Uterus (tissue), 4 donors: ENCODE measurements around the gene ADAD2. TPM values are rescaled to one million over a fixed set of nuclear protein-coding genes. Genes with fewer than 3 reads are reported as not detected.
"Not testable (repeated sequence)": the region's sequence is repeated elsewhere in the genome, so short reads cannot be mapped to it uniquely, and the experiment has no call there.

Source experiments
- DNase-seq, 2 donors: peaks; one replicate each; pipeline ENCODE4 v3.0.0-alpha.2; 2019 to 2020
- H3K27ac ChIP-seq, 2 donors: fragments of 200-600 bp; sonication (generic); 1 replicate in 1 of 2; 2 replicates in 1 of 2; pipeline ENCODE4 v1.5.1; 2016 to 2018
- H3K27me3 ChIP-seq, 2 donors: fragments of 200-600 bp; sonication (generic); one replicate each; pipeline ENCODE4 v1.5.1; 2018 to 2019; ENCODE audit warnings: control low read depth in 1 of 2
- H3K36me3 ChIP-seq, 2 donors: fragments of 200-600 bp; sonication (generic); one replicate each; pipeline ENCODE4 v1.5.1; 2019; ENCODE audit warnings: control low read depth in 1 of 2
- H3K4me1 ChIP-seq, 2 donors: fragments of 200-600 bp; sonication (generic); one replicate each; pipeline ENCODE4 v1.5.1; 2018 to 2019; ENCODE audit warnings: control low read depth in 1 of 2
- H3K4me3 ChIP-seq, 2 donors: fragments of 200-600 bp; sonication (generic); 1 replicate in 1 of 2; 2 replicates in 1 of 2; pipeline ENCODE4 v1.5.1; 2018 to 2019; ENCODE audit warnings: mild to moderate bottlenecking in 1 of 2
- H3K9me3 ChIP-seq, 2 donors: fragments of 200-600 bp; sonication (generic); one replicate each; pipeline ENCODE4 v1.5.1; 2019; ENCODE audit warnings: control low read depth in 1 of 2
- POLR2A ChIP-seq, 2 donors: fragments of 450-650 bp; IDR thresholded peaks; one replicate each; pipeline ENCODE4 v1.6.1; 2016; ENCODE audit warnings: antibody characterized with exemption in 2 of 2, mild to moderate bottlenecking in 1 of 2, moderate library complexity in 1 of 2
- intact Hi-C: fragments of 100-400 bp; cut with DNase I; formaldehyde crosslinking; loops from one replicate; pipeline ENCODE4 v1.15.1; 2023; ENCODE audit warnings: low total_unique reads
- total RNA-seq, 4 donors: library from RNA; depleted of rRNA in 3 of 4; stranded (reverse); fragments of >200 nt in 3 of 4; gene quantifications; one replicate each; pipeline versions ENCODE4 v1.1.0 to v1.2.4, GENCODE V29; 2014 to 2023
- TF ChIP-seq, protein P1 (sequence below), 4 experiments: fragments of 200-600 bp in 2 of 4; fragments of 450-650 bp in 2 of 4; sonication (generic) in 2 of 4; IDR thresholded peaks; one replicate each; pipeline ENCODE4 v1.5.1; 2016 to 2019; ENCODE audit warnings: antibody characterized with exemption in 4 of 4, mild to moderate bottlenecking in 2 of 4, moderate library complexity in 1 of 4
- donor health status: DM: yes; HTN: yes; CAD: no.

ADAD2 gene
- total RNA-seq, 4 donors from 2014 or later = 0.21 to 1.0 (median 0.88) TPM; not detected in 1

DNA sequence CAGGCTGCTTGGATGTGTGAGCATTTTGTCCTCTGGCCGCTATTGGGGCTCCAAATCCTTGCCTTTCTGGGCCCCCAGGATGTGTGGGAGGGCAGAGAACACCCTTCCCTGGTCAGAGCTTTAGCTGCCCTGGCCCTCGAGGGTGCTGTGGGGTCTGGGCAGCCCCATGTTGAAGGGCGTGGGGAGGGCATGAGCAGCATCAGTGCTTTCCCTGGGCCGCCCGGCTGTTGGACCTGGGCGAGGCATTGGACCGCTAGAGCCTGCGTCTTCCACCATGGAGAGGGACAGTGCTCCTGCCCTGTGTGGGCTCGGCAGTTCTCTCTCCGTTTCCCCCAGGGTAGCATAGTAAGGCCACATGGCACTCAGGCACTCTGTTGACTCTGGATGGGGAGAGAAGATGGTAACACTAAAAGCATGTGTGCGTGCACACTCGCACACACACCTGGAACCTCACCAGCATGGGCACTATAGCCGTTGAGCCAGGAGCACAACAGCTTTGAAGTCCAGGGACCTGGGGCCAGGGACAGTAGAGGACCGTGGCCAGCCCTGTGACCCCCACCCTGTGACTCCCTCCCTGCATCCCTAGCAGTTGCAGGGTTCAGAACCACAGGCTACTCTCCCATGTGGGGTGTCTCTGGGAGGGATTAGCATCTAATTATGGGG lies 6.6 kb downstream of the ADAD2 start:
- no peaks in the 10 kb centered on the region for H3K9me3 ChIP-seq
- H3K36me3 ChIP-seq = no peaks in the 10 kb centered on the region
- TF ChIP-seq POLR2A (IDR thresholded peaks at IDR 0.05) = no peak
- no peaks in the 10 kb centered on the region for H3K4me1 ChIP-seq
- intact Hi-C loops = no loop called here
- no peak overlapping the region for H3K4me3 ChIP-seq
- H3K27ac ChIP-seq = no peak overlapping the region
- DNase-seq = no peak
- no peaks in the 10 kb centered on the region for H3K27me3 ChIP-seq

DNA sequence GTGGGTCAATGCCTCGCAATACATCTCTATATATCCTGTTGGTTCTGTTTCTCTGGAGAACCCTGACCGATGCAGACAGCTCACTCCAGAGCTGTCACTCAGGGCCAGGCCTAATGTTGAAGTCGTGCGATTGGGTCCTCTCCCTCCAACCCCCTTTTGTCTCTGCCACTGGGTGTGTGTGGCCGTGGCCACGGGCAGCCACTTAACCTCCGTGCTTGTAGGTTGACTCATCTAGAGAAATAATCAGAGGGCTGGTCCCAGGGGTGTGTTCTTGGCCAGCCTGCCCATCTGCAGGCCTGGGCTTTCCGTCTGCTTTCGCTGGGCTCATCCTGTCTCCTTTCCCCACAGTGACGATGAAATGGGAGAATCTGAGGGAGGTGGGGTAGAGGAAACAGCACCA lies 7.4 kb downstream of the ADAD2 start:
- H3K4me1 ChIP-seq = no peaks in the 10 kb centered on the region
- H3K27ac ChIP-seq = no peak overlapping the region
- H3K9me3 ChIP-seq = no peaks in the 10 kb centered on the region
- TF ChIP-seq POLR2A (IDR thresholded peaks at IDR 0.05) = no peak
- TF ChIP-seq, protein P1, sequence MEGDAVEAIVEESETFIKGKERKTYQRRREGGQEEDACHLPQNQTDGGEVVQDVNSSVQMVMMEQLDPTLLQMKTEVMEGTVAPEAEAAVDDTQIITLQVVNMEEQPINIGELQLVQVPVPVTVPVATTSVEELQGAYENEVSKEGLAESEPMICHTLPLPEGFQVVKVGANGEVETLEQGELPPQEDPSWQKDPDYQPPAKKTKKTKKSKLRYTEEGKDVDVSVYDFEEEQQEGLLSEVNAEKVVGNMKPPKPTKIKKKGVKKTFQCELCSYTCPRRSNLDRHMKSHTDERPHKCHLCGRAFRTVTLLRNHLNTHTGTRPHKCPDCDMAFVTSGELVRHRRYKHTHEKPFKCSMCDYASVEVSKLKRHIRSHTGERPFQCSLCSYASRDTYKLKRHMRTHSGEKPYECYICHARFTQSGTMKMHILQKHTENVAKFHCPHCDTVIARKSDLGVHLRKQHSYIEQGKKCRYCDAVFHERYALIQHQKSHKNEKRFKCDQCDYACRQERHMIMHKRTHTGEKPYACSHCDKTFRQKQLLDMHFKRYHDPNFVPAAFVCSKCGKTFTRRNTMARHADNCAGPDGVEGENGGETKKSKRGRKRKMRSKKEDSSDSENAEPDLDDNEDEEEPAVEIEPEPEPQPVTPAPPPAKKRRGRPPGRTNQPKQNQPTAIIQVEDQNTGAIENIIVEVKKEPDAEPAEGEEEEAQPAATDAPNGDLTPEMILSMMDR (IDR thresholded peaks at IDR 0.05) = no peak
- H3K36me3 ChIP-seq = no peaks in the 10 kb centered on the region
- DNase-seq = no peak
- H3K4me3 ChIP-seq = no peak overlapping the region
- intact Hi-C loops = no loop called here
- no peaks in the 10 kb centered on the region for H3K27me3 ChIP-seq

DNA sequence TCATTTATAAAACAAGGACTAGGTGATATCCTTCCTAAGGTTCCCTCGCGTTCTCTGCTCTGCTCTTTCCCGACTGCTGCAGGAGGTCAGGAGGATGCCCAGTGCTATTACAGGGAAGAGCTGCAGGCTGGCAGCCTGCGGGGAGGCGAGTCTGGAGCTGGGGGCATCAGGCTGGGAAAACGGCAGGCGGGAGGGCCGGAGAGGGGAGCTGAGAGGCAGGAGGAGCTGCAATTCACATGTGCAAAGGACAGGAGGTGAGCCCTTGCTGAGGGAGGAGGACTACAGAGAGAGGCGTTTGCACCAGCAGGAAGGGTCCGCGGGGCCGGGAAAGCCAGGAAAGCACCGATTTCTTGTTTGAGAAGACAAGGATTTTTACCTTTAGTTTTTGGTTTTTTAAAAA lies 8.1 kb downstream of the ADAD2 start:
- Histone ChIP-seq H3K27ac (no peak overlapping the region), H3K27me3 (no peaks in the 10 kb centered on the region), H3K4me1 (no peaks in the 10 kb centered on the region), H3K9me3 (no peaks in the 10 kb centered on the region), H3K4me3 (no peak overlapping the region), H3K36me3 (no peaks in the 10 kb centered on the region)
- DNase-seq = no peak
- TF ChIP-seq, protein P1 (IDR thresholded peaks at IDR 0.05) = no peak
- TF ChIP-seq POLR2A (IDR thresholded peaks at IDR 0.05) = no peak
- intact Hi-C loops = no loop called here

DNA sequence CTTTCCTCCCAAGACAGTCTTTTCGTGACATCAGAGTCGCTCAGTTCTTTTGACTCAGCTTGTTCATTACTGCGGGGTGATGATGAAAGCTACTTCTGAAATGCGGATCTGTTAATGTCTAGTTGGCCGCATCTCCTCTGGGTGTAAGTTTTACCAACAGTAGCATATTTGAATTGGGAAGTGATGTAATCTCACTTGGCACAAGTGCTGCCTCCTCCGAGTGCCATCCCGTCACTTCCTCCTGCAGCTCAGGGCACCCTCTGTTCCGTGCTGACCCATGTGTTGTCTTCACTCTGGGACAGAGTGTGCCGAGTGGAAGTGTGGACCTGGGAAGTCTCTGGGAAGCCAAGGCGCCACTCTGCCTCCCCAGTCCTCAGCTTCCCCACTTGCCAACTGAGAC lies 8.9 kb downstream of the ADAD2 start:
- no peak overlapping the region for H3K4me3 ChIP-seq
- TF ChIP-seq, protein P1 (IDR thresholded peaks at IDR 0.05) = no peak
- TF ChIP-seq POLR2A (IDR thresholded peaks at IDR 0.05) = no peak
- DNase-seq = no peak
- H3K4me1 ChIP-seq = no peaks in the 10 kb centered on the region
- no peak overlapping the region for H3K27ac ChIP-seq
- H3K9me3 ChIP-seq = no peaks in the 10 kb centered on the region
- no peaks in the 10 kb centered on the region for H3K36me3 ChIP-seq
- intact Hi-C loops = no loop called here
- no peaks in the 10 kb centered on the region for H3K27me3 ChIP-seq

DNA sequence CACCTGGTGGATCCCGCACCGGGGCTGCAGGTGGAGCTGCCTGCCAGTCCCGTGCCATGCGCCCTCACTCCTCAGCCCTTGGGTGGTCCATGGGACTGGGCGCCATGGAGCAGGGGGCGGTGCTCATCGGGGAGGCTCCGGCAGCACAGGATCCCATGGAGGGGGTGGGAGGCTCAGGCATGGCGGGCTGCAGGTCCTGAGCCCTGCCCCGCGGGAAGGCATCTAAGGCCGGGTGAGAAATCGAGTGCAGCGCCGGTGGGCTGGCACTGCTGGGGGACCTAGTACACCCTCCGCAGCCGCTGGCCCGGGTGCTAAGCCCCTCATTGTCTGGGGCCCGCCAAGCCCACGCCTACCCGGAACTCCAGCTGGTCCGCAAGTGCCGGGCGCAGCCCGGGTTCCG lies 13.6 kb downstream of the ADAD2 start:
- H3K4me3 ChIP-seq, intact Hi-C loops, H3K36me3 ChIP-seq, H3K27ac ChIP-seq, H3K27me3 ChIP-seq, H3K9me3 ChIP-seq, H3K4me1 ChIP-seq, DNase-seq: not testable (repeated sequence)

DNA sequence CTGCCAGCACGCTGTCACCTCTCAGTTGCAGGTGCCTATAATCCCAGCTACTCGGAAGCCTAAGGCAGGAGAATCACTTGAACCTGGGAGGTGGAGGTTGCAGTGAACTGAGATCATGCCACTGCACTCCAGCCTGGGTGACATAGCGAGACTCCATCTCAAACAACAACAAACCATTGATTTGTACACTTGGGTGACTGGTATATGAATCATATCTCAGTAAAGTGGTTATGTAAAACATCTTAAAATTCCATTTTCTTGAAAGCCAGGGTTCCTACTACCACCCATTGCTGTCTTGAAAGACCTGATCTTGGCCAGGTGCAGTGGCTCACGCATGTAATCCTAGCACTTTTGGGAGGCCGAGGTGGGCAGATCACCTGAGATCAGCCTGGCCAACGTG lies 14.2 kb downstream of the ADAD2 start:
- DNase-seq, H3K9me3 ChIP-seq, H3K4me1 ChIP-seq, H3K36me3 ChIP-seq, H3K4me3 ChIP-seq, H3K27me3 ChIP-seq, intact Hi-C loops, H3K27ac ChIP-seq: not testable (repeated sequence)
